ENCODE data around the gene GFI1.

GRCh38 chr1:92481599-92481925, 5.2 kb downstream of the GFI1 start:
- TF ChIP-seq CTCF (IDR thresholded peaks at IDR 0.05) (no peak), POLR2A (IDR thresholded peaks at IDR 0.05) (no peak)

Measured in heart left ventricle (tissue), 13 donors.